ENCODE data around the gene GJD4. TPM values are rescaled to one million over a fixed set of nuclear protein-coding genes. Genes with fewer than 3 reads are reported as not detected.

GJD4 gene
- polyA plus RNA-seq, 2 of the 4 experiments (the other 2 are of a cell fraction), result not detected

GRCh38 chr10:35642793-35643114 is 37.6 kb downstream of the GJD4 start (continued):
- no peak for TF ChIP-seq CBX8 (IDR thresholded peaks at IDR 0.05)
- no peak for TF ChIP-seq HOXB5 (CRISPR knock-in tag; IDR thresholded peaks at IDR 0.05)

GRCh38 chr10:35643151-35644049 is 38.3 kb downstream of the GJD4 start:
- CTCF ChIA-PET, result no interaction called here
- FAIRE-seq (no peak), ATAC-seq (peak; percentile 5 to 7; a peak in 3 of 6 replicates), DNase-seq (ENCODE audit: low read depth in 1 of 2, low spot score in 1 of 2) (peak; percentile 28 to 36)
- Histone ChIP-seq H3K4me3 (peak overlapping the region; percentile 70), H3K27ac (peak overlapping the region; percentile 72 to 83), H3K4me2 (peak overlapping the region; percentile 99), H3K4me1 (peaks cover 15% of the 10 kb centered on the region), H3K9me3 (0 out of 3 replicates have a peak, but pooled peaks cover 6% of the 10 kb centered on the region)
- 4% methylated on average over 35 of the region's 42 CpGs for WGBS (ENCODE audit: missing lambda C conversion rate)
- TF ChIP-seq MAX (IDR thresholded peaks at IDR 0.05) (peak; percentile 39; the same call in 1 of the 2 replicates), E2F6 (IDR thresholded peaks at IDR 0.05; ENCODE audit: borderline replicate concordance, low read depth) (0 out of 2 replicates have a peak, but pooled peaks have one; percentile 52), CHD4 (IDR thresholded peaks at IDR 0.05; ENCODE audit: borderline replicate concordance) (no peak)
- POLR2A ChIA-PET, result no interaction called here

GRCh38 chr10:35644050-35644950 is 39.2 kb downstream of the GJD4 start:
- WGBS (ENCODE audit: missing lambda C conversion rate), result 49% methylated on average over 13 of the region's 13 CpGs
- ChIA-PET CTCF (no interaction called here), POLR2A (no interaction called here)
- H3K4me3 ChIP-seq, result peak overlapping the region; percentile 70
- peak overlapping the region; percentile 72 to 83; a peak in 5 of 6 replicates for H3K27ac ChIP-seq
- peaks cover 10% of the 10 kb centered on the region for H3K4me1 ChIP-seq
- H3K9me3 ChIP-seq, result 0 out of 3 replicates have a peak, but pooled peaks cover 6% of the 10 kb centered on the region
- DNase-seq (ENCODE audit: low read depth in 1 of 2, low spot score in 1 of 2), result no peak
- H3K4me2 ChIP-seq, result peak overlapping the region; percentile 99
- TF ChIP-seq HOXB13 (CRISPR knock-in tag; IDR thresholded peaks at IDR 0.05; ENCODE audit: low read depth) (no peak), PHF8 (IDR thresholded peaks at IDR 0.05; ENCODE audit: borderline replicate concordance, low read depth) (no peak), MAFK (IDR thresholded peaks at IDR 0.05; ENCODE audit: partially characterized antibody) (peak; percentile 98), EHF (CRISPR knock-in tag; IDR thresholded peaks at IDR 0.05) (no peak), NR3C1 (IDR thresholded peaks at IDR 0.05) (no peak), BHLHE40 (IDR thresholded peaks at IDR 0.05; ENCODE audit: low read depth, low read length) (no peak)
- FAIRE-seq, result no peak
- no peak for ATAC-seq

DNA sequence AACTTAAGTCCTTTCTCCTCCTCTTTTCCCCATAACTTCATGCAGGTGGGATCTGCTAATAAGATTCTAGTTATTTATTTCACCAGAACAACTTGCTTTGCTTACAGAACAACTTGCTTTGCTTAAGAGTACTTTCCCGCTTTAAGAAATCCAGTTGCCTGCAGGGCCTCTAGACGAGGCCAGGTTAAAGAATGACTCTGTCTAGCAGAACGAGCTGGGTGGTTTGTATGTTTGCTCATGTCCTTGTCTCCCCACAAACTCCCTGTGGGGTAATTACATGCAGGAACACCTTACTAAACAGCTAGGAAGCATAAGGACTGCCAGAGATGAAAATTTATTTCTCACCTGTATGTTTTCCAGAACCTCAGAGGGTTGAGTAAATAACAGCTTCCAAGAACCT is 45.8 kb downstream of the GJD4 start:
- Histone ChIP-seq H3K9me3 (0 out of 3 replicates have a peak, but pooled peaks cover 6% of the 10 kb centered on the region), H3K4me2 (no peak overlapping the region), H3K4me3 (no peak overlapping the region), H3K4me1 (no peaks in the 10 kb centered on the region), H3K27ac (no peak overlapping the region)
- 42% methylated on average over 3 of the region's 3 CpGs for WGBS (ENCODE audit: missing lambda C conversion rate)
- no peak for TF ChIP-seq MYC (IDR thresholded peaks at IDR 0.05; ENCODE audit: borderline replicate concordance, low read length)
- TF ChIP-seq JUNB (IDR thresholded peaks at IDR 0.05), result no peak
- no peak for TF ChIP-seq ZNF302 (CRISPR knock-in tag; IDR thresholded peaks at IDR 0.05)
- TF ChIP-seq REST (IDR thresholded peaks at IDR 0.05), result no peak
- no peak for TF ChIP-seq MAZ (IDR thresholded peaks at IDR 0.05; ENCODE audit: borderline replicate concordance, low read depth, low read length)
- no peak for TF ChIP-seq MAX (IDR thresholded peaks at IDR 0.05)
- no peak for TF ChIP-seq SMC3 (IDR thresholded peaks at IDR 0.05)
- no peak for TF ChIP-seq EP300 (IDR thresholded peaks at IDR 0.05)
- TF ChIP-seq FOSB (CRISPR knock-in tag; IDR thresholded peaks at IDR 0.05), result no peak
- no peak for TF ChIP-seq EHF (CRISPR knock-in tag; IDR thresholded peaks at IDR 0.05)
- TF ChIP-seq KDM1A (IDR thresholded peaks at IDR 0.05; ENCODE audit: low read depth), result no peak
- DNase-seq (ENCODE audit: low read depth in 1 of 2, low spot score in 1 of 2) (no peak), FAIRE-seq (no peak), ATAC-seq (no peak)
- ChIA-PET CTCF (interaction anchor here (1.0 kb wide), 1 partner anchor 9 kb away, joined by 3 read pairs; no protein-coding TSS in a partner anchor), POLR2A (interaction anchor here (0.9 kb wide), 1 partner anchor 26 kb away, joined by 3 read pairs; no protein-coding TSS in a partner anchor)
